ENCODE results near the gene SNORC.

GRCh38 chr2:232850039-232850438 is 20.0 kb upstream of the SNORC start:
- TF ChIP-seq POLR2AphosphoS5 (IDR thresholded peaks at IDR 0.05), result no peak
- TF ChIP-seq CTCF (IDR thresholded peaks at IDR 0.05; ENCODE audit: poor library complexity, severe bottlenecking), result no peak
- TF ChIP-seq EZH2 (IDR thresholded peaks at IDR 0.05; ENCODE audit: borderline replicate concordance, insufficient read depth, low read length, poor library complexity, severe bottlenecking), result no peak
- no peak for TF ChIP-seq REST (IDR thresholded peaks at IDR 0.05; ENCODE audit: borderline replicate concordance)
- TF ChIP-seq EP300 (conservative IDR thresholded peaks at IDR 0.05; ENCODE audit: poor library complexity, severe bottlenecking), result no peak
- TF ChIP-seq TAF1 (IDR thresholded peaks at IDR 0.05; ENCODE audit: low read depth), result no peak
- TF ChIP-seq RAD21 (conservative IDR thresholded peaks at IDR 0.05), result no peak
- no peak for TF ChIP-seq SMC3 (conservative IDR thresholded peaks at IDR 0.05; ENCODE audit: poor library complexity)
- TF ChIP-seq MXI1 (conservative IDR thresholded peaks at IDR 0.05; ENCODE audit: poor library complexity, severe bottlenecking), result no peak

Measured in neural cell (in vitro differentiated cells).